ENCODE results near the gene CCP110. TPM values are rescaled to one million over a fixed set of nuclear protein-coding genes. Genes with fewer than 3 reads are reported as not detected.
A peak's percentile ranks its signal among the peaks of the same experiment; 100 is the strongest.

The CCP110 gene
- total RNA-seq, 3 donors from 2014 or later (not counting 1 experiment from before 2014, with no cell fraction given) = 14.1 to 18.0 (median 17.5) TPM

DNA sequence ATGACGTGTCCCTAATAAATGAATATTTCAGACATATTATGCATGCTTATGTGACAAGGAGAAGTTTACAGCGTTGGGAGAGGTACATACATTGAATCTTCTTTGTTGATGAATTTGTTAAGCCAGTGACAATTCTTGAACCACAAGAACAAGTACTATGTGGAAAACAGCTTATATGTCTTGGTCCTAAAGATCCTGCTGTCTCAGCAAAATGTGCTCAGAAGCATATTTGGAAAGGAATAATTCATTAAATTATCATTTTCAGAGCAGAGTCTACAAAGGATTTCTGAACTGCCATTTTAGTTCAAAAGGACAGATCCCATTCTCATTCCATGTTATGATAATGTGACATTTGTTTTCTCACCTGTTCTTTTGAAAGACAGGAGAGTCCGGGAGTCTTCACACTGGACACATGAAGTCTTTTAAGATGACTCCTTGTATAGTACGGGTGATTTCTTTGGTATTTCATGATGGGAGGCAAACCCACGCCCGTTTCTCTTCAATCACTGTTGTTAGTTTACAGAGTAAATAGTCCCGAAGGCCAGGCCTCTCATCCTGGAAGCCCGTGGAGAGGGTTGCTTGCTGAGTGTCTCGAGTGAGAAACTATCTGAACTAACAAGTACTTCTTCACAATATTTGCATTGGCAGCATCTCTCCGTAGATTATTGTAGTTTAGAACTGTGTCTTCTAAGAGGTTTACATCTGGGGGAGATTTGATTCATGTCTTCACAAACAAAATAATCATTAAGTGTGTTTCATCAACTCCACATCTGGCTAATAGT lies 58.5 kb downstream of the CCP110 start:
- TF ChIP-seq CTCF (IDR thresholded peaks at IDR 0.05) = no peak
- Histone ChIP-seq H3K27me3 (ENCODE audit: control insufficient read depth, insufficient read depth, low read length) (no peaks in the 10 kb centered on the region), H3K4me1 (ENCODE audit: control insufficient read depth, insufficient read depth, low read length) (no peaks in the 10 kb centered on the region), H3K4me3 (ENCODE audit: low read length) (no peak overlapping the region), H3K27ac (ENCODE audit: low read length) (no peak overlapping the region), H3K36me3 (ENCODE audit: control insufficient read depth, insufficient read depth, low read length) (peaks cover 49% of the 10 kb centered on the region), H3K9me3 (ENCODE audit: control insufficient read depth, insufficient read depth, low read length) (no peaks in the 10 kb centered on the region)
- ATAC-seq (no peak), DNase-seq (no peak)
- Mint-ChIP-seq H3K4me3 (no peak overlapping the region), H3K36me3 (peaks cover 22% of the 10 kb centered on the region), H3K27me3 (ENCODE audit: low read depth in 2 of 2) (no peaks in the 10 kb centered on the region), H3K27ac (no peak overlapping the region), H3K4me1 (no peaks in the 10 kb centered on the region), H3K9me3 (no peaks in the 10 kb centered on the region)
- 97% methylated on average over 6 of the region's 10 CpGs for WGBS (ENCODE audit: insufficient coverage)
- intact Hi-C loops (cut with micrococcal nuclease) = no loop called here

GRCh38 chr16:19583665-19584300 lies 60.0 kb downstream of the CCP110 start:
- peaks cover 35% of the 10 kb centered on the region for H3K36me3 ChIP-seq (ENCODE audit: control insufficient read depth, insufficient read depth, low read length)
- no peak overlapping the region for H3K4me3 ChIP-seq (ENCODE audit: low read length)
- Mint-ChIP-seq H3K9me3 (no peaks in the 10 kb centered on the region), H3K4me3 (no peak overlapping the region), H3K27me3 (ENCODE audit: low read depth in 2 of 2) (no peaks in the 10 kb centered on the region), H3K4me1 (no peaks in the 10 kb centered on the region), H3K27ac (no peak overlapping the region), H3K36me3 (peaks cover 20% of the 10 kb centered on the region)
- peak; percentile 71 for TF ChIP-seq CTCF (IDR thresholded peaks at IDR 0.05)
- no peaks in the 10 kb centered on the region for H3K27me3 ChIP-seq (ENCODE audit: control insufficient read depth, insufficient read depth, low read length)
- no peaks in the 10 kb centered on the region for H3K4me1 ChIP-seq (ENCODE audit: control insufficient read depth, insufficient read depth, low read length)
- ATAC-seq (peak; percentile 61 to 74 (median 65)), DNase-seq (peak in 1 of 2 donors; percentile 67)
- no peaks in the 10 kb centered on the region for H3K9me3 ChIP-seq (ENCODE audit: control insufficient read depth, insufficient read depth, low read length)
- intact Hi-C loops (cut with micrococcal nuclease) = no loop called here
- WGBS (ENCODE audit: insufficient coverage) = 75% methylated on average over 2 of the region's 5 CpGs
- no peak overlapping the region for H3K27ac ChIP-seq (ENCODE audit: low read length)

- no peaks in the 10 kb centered on the region for H3K4me1 Mint-ChIP-seq
- H3K9me3 ChIP-seq (ENCODE audit: control insufficient read depth, insufficient read depth, low read length) = no peaks in the 10 kb centered on the region
- H3K4me3 ChIP-seq (ENCODE audit: low read length) = no peak overlapping the region
- H3K27ac ChIP-seq (ENCODE audit: low read length) = no peak overlapping the region
- intact Hi-C loops (cut with micrococcal nuclease) = no loop called here
- no peaks in the 10 kb centered on the region for H3K36me3 Mint-ChIP-seq
- H3K27ac Mint-ChIP-seq = no peak overlapping the region
- no peaks in the 10 kb centered on the region for H3K27me3 Mint-ChIP-seq (ENCODE audit: low read depth in 2 of 2)
- ATAC-seq (no peak), DNase-seq (no peak)
- no peak for TF ChIP-seq CTCF (IDR thresholded peaks at IDR 0.05)
- H3K4me3 Mint-ChIP-seq = no peak overlapping the region
- H3K4me1 ChIP-seq (ENCODE audit: control insufficient read depth, insufficient read depth, low read length) = no peaks in the 10 kb centered on the region
- no peaks in the 10 kb centered on the region for H3K27me3 ChIP-seq (ENCODE audit: control insufficient read depth, insufficient read depth, low read length)
- H3K9me3 Mint-ChIP-seq = no peaks in the 10 kb centered on the region
- WGBS (ENCODE audit: insufficient coverage) = 95% methylated on average over 3 of the region's 5 CpGs
- peaks cover 25% of the 10 kb centered on the region for H3K36me3 ChIP-seq (ENCODE audit: control insufficient read depth, insufficient read depth, low read length)
Measured at GRCh38 chr16:19588661-19589060, 64.9 kb downstream of the CCP110 start.

Measured in natural killer cell (primary cell).